Upper lobe of left lung (tissue), 6 donors: ENCODE data around the gene RASAL2. TPM values are rescaled to one million over a fixed set of nuclear protein-coding genes. Genes with fewer than 3 reads are reported as not detected.
A peak's percentile ranks its signal among the peaks of the same experiment; 100 is the strongest.

Source experiments
- ATAC-seq, 2 donors: fragments of 200-7000 bp; cut with Tn5 transposase; one replicate each; pipeline ENCODE4 v1.9.1; 2022; ENCODE audit warnings: mild to moderate bottlenecking in 2 of 2, moderate library complexity in 2 of 2; ENCODE audit not compliant: low FRiP score in 2 of 2
- DNase-seq, 2 donors: peaks; one replicate each; pipeline ENCODE4 v3.0.0-alpha.2; 2019 to 2020
- H3K27ac ChIP-seq, 4 donors: fragments of 200-600 bp; sonication (generic); one replicate each; pipeline ENCODE4 v1.5.1; 2016 to 2019
- H3K27me3 ChIP-seq, 4 donors: fragments of 200-600 bp; sonication (generic); one replicate each; pipeline ENCODE4 v1.5.1; 2017 to 2019
- H3K36me3 ChIP-seq, 4 donors: fragments of 200-600 bp; sonication (generic); one replicate each; pipeline ENCODE4 v1.5.1; 2016 to 2019
- H3K4me1 ChIP-seq, 4 donors: fragments of 200-600 bp; sonication (generic); one replicate each; pipeline ENCODE4 v1.5.1; 2018 to 2019
- H3K4me3 ChIP-seq, 4 donors: fragments of 200-600 bp; sonication (generic); one replicate each; pipeline ENCODE4 v1.5.1; 2017 to 2019; ENCODE audit warnings: mild to moderate bottlenecking in 2 of 4, moderate library complexity in 1 of 4
- H3K9me3 ChIP-seq, 4 donors: fragments of 200-600 bp; sonication (generic); one replicate each; pipeline ENCODE4 v1.5.1; 2018 to 2019
- EP300 ChIP-seq, 4 donors: sonication (generic); formaldehyde crosslinking; IDR thresholded peaks; one replicate each; pipeline ENCODE4 v1.5.1; 2017; ENCODE audit warnings: antibody characterized with exemption in 4 of 4, control low read depth in 2 of 4
- POLR2A ChIP-seq, 4 donors: fragments of 450-650 bp; IDR thresholded peaks; one replicate each; pipeline ENCODE4 v1.5.1; 2016 to 2017; ENCODE audit warnings: antibody characterized with exemption in 4 of 4, mild to moderate bottlenecking in 2 of 4
- POLR2AphosphoS5 ChIP-seq, 2 donors: sonication (generic); formaldehyde crosslinking; IDR thresholded peaks; one replicate each; pipeline ENCODE4 v1.5.1; 2017; ENCODE audit warnings: antibody characterized with exemption in 2 of 2
- WGBS, 2 donors: methylation state at CpG; one replicate each; pipeline ENCODE4 v1.1.5; 2017 to 2018; 5-methylcytosine and 5-hydroxymethylcytosine counted together
- total RNA-seq, 6 donors: library from RNA; depleted of rRNA in 4 of 6; stranded (reverse); fragments of >200 nt in 4 of 6; gene quantifications; one replicate each; pipeline versions ENCODE4 v1.1.0 to v1.2.1, GENCODE V29; 2016 to 2021
- TF ChIP-seq, protein P1 (sequence below), 6 experiments: fragments of 450-650 bp in 4 of 6; fragments of 200-600 bp in 2 of 6; sonication (generic) in 2 of 6; IDR thresholded peaks; one replicate each; pipeline ENCODE4 v1.5.1; 2016 to 2019; ENCODE audit warnings: antibody characterized with exemption in 6 of 6
- donor health status: DM: no; HTN: no; CAD: no; lungs with moderate emphysema.
- donor health status: DM: no; HTN: yes; CAD: no; lungs with severe emphysema.

Gene RASAL2
- total RNA-seq, 6 donors from 2014 or later: 24.7 to 59.0 (median 41.6) TPM

GRCh38 chr1:178529364-178530036, 435.6 kb downstream of the RASAL2 start:
- H3K4me1 ChIP-seq: peaks cover 0 to 9% (median 8%) of the 10 kb centered on the region in 4 donors
- no peak for TF ChIP-seq POLR2A (IDR thresholded peaks at IDR 0.05)
- no peak for TF ChIP-seq EP300 (IDR thresholded peaks at IDR 0.05)
- no peak overlapping the region for H3K4me3 ChIP-seq
- no peaks in the 10 kb centered on the region for H3K27me3 ChIP-seq
- DNase-seq: no peak
- H3K9me3 ChIP-seq: no peaks in the 10 kb centered on the region
- H3K36me3 ChIP-seq: no peaks in the 10 kb centered on the region
- WGBS, 2 donors: 88 to 93% methylated on average over 7 to 8 of the region's 8 CpGs
- no peak overlapping the region for H3K27ac ChIP-seq
- no peak for ATAC-seq

- no peaks in the 10 kb centered on the region for H3K9me3 ChIP-seq
- H3K27ac ChIP-seq: no peak overlapping the region
- no peaks in the 10 kb centered on the region for H3K27me3 ChIP-seq
- H3K4me1 ChIP-seq: peaks cover 0 to 9% (median 8%) of the 10 kb centered on the region in 4 donors
- WGBS, 2 donors: 78 to 94% methylated on average over 2 of the region's 2 CpGs
- no peak for ATAC-seq
- DNase-seq: no peak
- no peaks in the 10 kb centered on the region for H3K36me3 ChIP-seq
- TF ChIP-seq, protein P1, sequence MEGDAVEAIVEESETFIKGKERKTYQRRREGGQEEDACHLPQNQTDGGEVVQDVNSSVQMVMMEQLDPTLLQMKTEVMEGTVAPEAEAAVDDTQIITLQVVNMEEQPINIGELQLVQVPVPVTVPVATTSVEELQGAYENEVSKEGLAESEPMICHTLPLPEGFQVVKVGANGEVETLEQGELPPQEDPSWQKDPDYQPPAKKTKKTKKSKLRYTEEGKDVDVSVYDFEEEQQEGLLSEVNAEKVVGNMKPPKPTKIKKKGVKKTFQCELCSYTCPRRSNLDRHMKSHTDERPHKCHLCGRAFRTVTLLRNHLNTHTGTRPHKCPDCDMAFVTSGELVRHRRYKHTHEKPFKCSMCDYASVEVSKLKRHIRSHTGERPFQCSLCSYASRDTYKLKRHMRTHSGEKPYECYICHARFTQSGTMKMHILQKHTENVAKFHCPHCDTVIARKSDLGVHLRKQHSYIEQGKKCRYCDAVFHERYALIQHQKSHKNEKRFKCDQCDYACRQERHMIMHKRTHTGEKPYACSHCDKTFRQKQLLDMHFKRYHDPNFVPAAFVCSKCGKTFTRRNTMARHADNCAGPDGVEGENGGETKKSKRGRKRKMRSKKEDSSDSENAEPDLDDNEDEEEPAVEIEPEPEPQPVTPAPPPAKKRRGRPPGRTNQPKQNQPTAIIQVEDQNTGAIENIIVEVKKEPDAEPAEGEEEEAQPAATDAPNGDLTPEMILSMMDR (IDR thresholded peaks at IDR 0.05): no peak
- TF ChIP-seq POLR2AphosphoS5 (IDR thresholded peaks at IDR 0.05) (no peak), EP300 (IDR thresholded peaks at IDR 0.05) (no peak), POLR2A (IDR thresholded peaks at IDR 0.05) (no peak)
- no peak overlapping the region for H3K4me3 ChIP-seq
These were observed 436.1 kb downstream of the RASAL2 start for GRCh38 chr1:178530037-178530402.

GRCh38 chr1:178530502-178530901, 436.6 kb downstream of the RASAL2 start:
- H3K4me3 ChIP-seq: no peak overlapping the region
- H3K27ac ChIP-seq: no peak overlapping the region
- peaks cover 0 to 9% (median 8%) of the 10 kb centered on the region in 4 donors for H3K4me1 ChIP-seq
- ATAC-seq: no peak
- 91 to 93% methylated on average over 3 of the region's 3 CpGs for WGBS, 2 donors
- H3K9me3 ChIP-seq: no peaks in the 10 kb centered on the region
- no peaks in the 10 kb centered on the region for H3K27me3 ChIP-seq
- TF ChIP-seq EP300 (IDR thresholded peaks at IDR 0.05) (no peak), POLR2AphosphoS5 (IDR thresholded peaks at IDR 0.05) (no peak), POLR2A (IDR thresholded peaks at IDR 0.05) (no peak)
- TF ChIP-seq, protein P1 (IDR thresholded peaks at IDR 0.05): no peak
- DNase-seq: no peak
- H3K36me3 ChIP-seq: no peaks in the 10 kb centered on the region

GRCh38 chr1:178531887-178532286, 438.0 kb downstream of the RASAL2 start:
- H3K27me3 ChIP-seq: no peaks in the 10 kb centered on the region
- no peak overlapping the region for H3K4me3 ChIP-seq
- WGBS, 2 donors: 50 to 63% methylated on average over 8 to 10 of the region's 10 CpGs
- ATAC-seq (peak in 1 of 2 donors; percentile 1), DNase-seq (peak in 1 of 2 donors; percentile 43)
- H3K36me3 ChIP-seq: no peaks in the 10 kb centered on the region
- TF ChIP-seq POLR2AphosphoS5 (IDR thresholded peaks at IDR 0.05) (no peak), EP300 (IDR thresholded peaks at IDR 0.05) (no peak), POLR2A (IDR thresholded peaks at IDR 0.05) (no peak)
- TF ChIP-seq, protein P1 (IDR thresholded peaks at IDR 0.05): no peak
- no peak overlapping the region for H3K27ac ChIP-seq
- peaks cover 0 to 9% (median 8%) of the 10 kb centered on the region in 4 donors for H3K4me1 ChIP-seq
- H3K9me3 ChIP-seq: no peaks in the 10 kb centered on the region

- peak; percentile 84 to 90 for DNase-seq
- Histone ChIP-seq H3K4me3 (no peak overlapping the region), H3K4me1 (peaks cover 0 to 9% (median 8%) of the 10 kb centered on the region in 4 donors), H3K36me3 (no peaks in the 10 kb centered on the region), H3K9me3 (no peaks in the 10 kb centered on the region), H3K27me3 (no peaks in the 10 kb centered on the region), H3K27ac (no peak overlapping the region)
- TF ChIP-seq EP300 (IDR thresholded peaks at IDR 0.05): no peak
- no peak for TF ChIP-seq POLR2A (IDR thresholded peaks at IDR 0.05)
- TF ChIP-seq, protein P1 (IDR thresholded peaks at IDR 0.05): peak; percentile 78 to 91 (median 84)
- TF ChIP-seq POLR2AphosphoS5 (IDR thresholded peaks at IDR 0.05): no peak
- 16 to 18% methylated on average over 13 of the region's 13 CpGs for WGBS, 2 donors
- peak; percentile 84 to 87 for ATAC-seq
These were observed 438.5 kb downstream of the RASAL2 start for GRCh38 chr1:178532392-178532791.
